Stimulated activated naive CD4-positive, alpha-beta T cell (primary cell): ENCODE measurements around the gene PAWR.
"Not testable (repeated sequence)": the region's sequence is repeated elsewhere in the genome, so short reads cannot be mapped to it uniquely, and the experiment has no call there.

Experiments
- DNase-seq, 6 experiments: peaks; one replicate each; lab custom pipeline; 2025; lab: John Stamatoyannopoulos, UW

The PAWR gene

GRCh38 chr12:79591988-79592387 lies 98.8 kb downstream of the PAWR start:
- DNase-seq: no peak

GRCh38 chr12:79590751-79591150 lies 100.0 kb downstream of the PAWR start:
- no peak for DNase-seq

DNA sequence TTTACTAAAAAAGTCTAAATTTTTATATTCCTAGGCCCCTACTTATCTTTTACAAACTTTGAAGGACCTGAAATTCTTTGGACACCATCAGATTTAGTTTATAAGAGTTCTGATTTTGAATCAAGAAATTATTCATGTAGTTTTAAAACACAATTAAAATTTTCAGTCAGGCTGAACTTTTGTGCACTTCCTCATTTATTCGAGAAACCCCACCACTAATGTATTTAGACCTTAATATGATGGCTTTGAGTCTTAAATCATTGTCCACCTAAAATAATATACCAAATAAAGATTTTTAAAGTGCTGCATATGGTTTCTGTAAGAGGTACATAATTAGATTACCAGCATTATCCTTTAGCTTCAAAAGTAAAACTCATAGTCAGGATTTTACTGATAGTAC lies 103.4 kb downstream of the PAWR start:
- DNase-seq: no peak

- DNase-seq: no peak
Observed at GRCh38 chr12:79585147-79585546, 105.6 kb downstream of the PAWR start.

- DNase-seq: no peak
Observed at GRCh38 chr12:79573820-79574219, 116.9 kb downstream of the PAWR start.

DNA sequence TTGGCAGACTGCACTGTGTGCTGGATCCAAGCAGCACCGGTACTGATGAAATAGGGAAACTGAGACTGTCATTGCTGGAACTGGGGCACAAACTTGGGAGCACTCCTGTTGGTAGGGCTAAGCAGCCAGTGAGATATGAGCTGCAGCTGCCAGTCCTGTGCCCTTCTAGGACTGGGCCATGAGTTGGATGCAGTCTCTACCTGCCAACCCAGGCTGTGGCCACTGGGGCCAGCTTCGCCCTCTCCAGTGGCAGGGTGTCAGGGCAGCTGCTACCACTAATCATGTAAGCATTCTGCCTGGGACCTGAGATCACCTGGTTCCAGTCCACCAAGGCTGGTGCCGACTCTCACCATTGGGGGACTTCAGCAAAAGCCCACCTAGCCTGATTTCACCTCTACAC lies 121.1 kb downstream of the PAWR start:
- no peak for DNase-seq

- no peak for DNase-seq
Observed at GRCh38 chr12:79567175-79567563, 123.6 kb downstream of the PAWR start.

- DNase-seq: no peak
Observed at GRCh38 chr12:79566452-79567174, 124.2 kb downstream of the PAWR start.

DNA sequence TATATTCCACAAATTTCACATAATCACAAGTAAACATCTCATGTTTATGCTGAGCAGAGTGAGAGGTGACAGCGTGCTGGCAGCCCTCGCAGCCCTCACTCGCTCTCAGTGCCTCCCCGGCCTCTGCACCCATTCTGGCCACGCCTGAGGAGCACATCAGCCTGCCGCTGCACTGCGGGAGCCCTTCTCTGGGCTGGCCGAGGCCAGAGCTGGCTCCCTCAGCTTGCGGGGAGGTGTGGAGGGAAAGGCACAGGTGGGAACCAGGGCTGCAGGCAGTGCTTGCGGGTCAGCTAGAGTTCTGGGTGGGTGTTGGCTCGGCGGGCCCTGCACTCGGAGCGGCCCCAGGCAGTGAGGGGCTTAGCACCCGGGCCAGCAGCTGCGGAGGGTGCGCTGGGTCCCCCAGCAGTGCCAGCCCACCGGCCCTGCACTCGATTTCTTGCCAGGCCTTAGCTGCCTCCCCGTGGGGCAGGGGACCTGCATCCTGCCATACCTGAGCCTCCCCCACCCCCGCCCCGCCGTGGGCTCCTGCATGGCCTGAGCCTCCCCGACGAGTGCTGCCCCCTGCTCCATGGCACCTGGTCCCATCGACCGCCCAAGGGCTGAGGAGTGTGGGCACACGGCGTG lies 125.9 kb downstream of the PAWR start:
- not testable (repeated sequence) for DNase-seq

GRCh38 chr12:79563021-79563740 lies 127.6 kb downstream of the PAWR start:
- DNase-seq: no peak

GRCh38 chr12:79561401-79562132 lies 129.2 kb downstream of the PAWR start:
- DNase-seq: no peak

DNA sequence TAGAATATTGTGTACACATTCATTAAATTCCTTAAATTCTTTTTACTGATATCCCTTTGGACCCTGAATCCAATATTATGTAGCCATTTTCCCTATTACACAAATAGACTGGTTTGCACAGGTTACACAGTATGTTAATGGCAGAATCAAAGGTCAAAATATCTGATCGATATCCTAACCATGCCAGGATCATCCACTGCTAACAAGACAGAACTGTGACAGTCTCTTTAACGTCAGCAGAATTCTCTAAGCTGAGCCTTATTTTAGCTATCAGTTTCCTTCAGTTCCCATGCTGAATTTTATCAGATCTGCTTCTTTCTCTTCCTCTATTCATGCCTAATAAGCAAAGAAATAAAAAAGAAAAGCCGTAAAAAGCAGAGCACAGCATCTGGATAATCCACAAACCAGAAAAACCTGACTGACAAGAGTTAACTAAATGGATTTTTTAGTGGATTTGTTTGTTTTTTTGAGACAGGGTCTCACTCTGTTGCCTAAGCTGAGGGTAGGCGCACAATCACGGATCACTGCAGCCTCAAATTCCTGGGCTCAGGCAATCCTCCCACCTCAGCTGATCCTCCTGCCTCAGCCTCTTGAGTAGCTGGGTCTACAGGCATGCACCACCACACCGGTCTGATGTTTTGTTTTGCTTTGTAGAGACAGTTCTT lies 130.4 kb downstream of the PAWR start:
- DNase-seq: no peak

- no peak for DNase-seq
Observed at GRCh38 chr12:79559591-79559990, 131.2 kb downstream of the PAWR start.

GRCh38 chr12:79558924-79559469 lies 131.8 kb downstream of the PAWR start:
- no peak for DNase-seq

DNA sequence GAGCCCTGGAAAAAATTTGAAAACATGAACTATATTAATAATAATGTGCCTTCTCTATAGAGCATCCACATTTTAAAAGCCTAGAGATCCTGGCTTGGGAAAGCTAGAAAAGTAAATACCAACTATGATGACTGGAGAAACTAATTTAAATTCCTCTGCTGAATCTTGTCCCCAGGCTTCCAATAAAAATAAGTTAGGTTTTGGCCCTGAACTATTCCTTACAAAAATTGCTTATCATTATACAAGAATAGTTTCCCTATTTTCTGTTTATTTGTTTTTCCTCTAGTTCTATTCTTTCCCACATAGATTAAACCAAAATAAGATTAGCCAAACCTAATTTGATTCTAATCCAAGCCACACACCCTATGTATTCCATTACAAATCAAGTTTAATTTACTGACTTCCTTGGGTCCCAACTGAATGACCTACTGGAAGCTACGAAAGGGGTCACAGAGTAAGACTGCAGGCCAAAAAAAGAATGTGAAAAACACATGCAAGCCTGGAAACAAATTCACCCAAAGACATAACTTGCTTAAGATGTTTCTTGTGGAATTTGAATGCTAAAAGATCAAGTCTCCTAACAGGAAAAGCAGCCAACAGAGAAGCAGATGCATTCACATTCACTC lies 133.0 kb downstream of the PAWR start:
- DNase-seq: no peak

- no peak for DNase-seq
Observed at GRCh38 chr12:79555028-79555925, 135.5 kb downstream of the PAWR start.

- no peak for DNase-seq
Observed at GRCh38 chr12:79553863-79554574, 136.7 kb downstream of the PAWR start.

- no peak for DNase-seq
Observed at GRCh38 chr12:79552192-79552591, 138.6 kb downstream of the PAWR start.

GRCh38 chr12:79549531-79550271 lies 141.1 kb downstream of the PAWR start:
- no peak for DNase-seq
